Neural progenitor cell (in vitro differentiated cells): ENCODE results near the gene ST6GALNAC2.

Experiments
- EZH2 ChIP-seq: fragments of 200-600 bp; sonication (generic); IDR thresholded peaks from 2 replicates; pipeline ENCODE4 v1.6.1; 2017; ENCODE audit warnings: antibody characterized with exemption, mild to moderate bottlenecking, moderate library complexity
- EZH2phosphoT487 ChIP-seq: fragments of 200-600 bp; sonication (generic); IDR thresholded peaks from 2 replicates; pipeline ENCODE4 v1.6.1; 2017; ENCODE audit warnings: antibody characterized with exemption
- TF ChIP-seq, protein P1 (sequence below): fragments of 200-600 bp; sonication (generic); IDR thresholded peaks from 2 replicates; pipeline ENCODE4 v1.5.1; 2017; ENCODE audit warnings: antibody characterized with exemption, mild to moderate bottlenecking

DNA sequence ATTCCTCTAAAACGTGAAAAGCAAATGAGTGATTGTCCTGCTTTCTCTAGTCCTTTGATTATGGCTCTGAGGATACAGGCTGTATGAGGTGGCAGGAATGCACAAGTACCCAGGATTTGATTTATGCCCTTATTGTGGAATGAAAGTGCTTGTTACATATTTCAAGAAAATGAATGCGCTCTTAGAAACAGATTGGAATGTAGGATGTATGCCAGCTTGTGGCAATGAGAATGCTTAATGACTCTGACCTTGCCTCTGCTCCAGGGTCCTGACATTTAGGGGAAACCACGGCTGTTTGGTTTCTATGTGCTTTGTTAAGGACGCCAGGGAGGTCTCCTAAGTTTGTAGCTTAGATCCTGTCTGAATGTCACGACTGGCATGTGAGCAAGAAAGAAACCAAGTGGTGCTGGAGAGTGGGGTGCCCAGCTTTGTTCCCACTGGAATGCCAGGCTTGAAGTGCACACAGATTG is 23.8 kb downstream of the ST6GALNAC2 start:
- no peak for TF ChIP-seq EZH2phosphoT487
- no peak for TF ChIP-seq EZH2
- TF ChIP-seq, protein P1, sequence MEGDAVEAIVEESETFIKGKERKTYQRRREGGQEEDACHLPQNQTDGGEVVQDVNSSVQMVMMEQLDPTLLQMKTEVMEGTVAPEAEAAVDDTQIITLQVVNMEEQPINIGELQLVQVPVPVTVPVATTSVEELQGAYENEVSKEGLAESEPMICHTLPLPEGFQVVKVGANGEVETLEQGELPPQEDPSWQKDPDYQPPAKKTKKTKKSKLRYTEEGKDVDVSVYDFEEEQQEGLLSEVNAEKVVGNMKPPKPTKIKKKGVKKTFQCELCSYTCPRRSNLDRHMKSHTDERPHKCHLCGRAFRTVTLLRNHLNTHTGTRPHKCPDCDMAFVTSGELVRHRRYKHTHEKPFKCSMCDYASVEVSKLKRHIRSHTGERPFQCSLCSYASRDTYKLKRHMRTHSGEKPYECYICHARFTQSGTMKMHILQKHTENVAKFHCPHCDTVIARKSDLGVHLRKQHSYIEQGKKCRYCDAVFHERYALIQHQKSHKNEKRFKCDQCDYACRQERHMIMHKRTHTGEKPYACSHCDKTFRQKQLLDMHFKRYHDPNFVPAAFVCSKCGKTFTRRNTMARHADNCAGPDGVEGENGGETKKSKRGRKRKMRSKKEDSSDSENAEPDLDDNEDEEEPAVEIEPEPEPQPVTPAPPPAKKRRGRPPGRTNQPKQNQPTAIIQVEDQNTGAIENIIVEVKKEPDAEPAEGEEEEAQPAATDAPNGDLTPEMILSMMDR, result no peak
